GM18517 (cell line): ENCODE results near the gene AP1B1.

Experiments used
- ATAC-seq: cut with Tn5 transposase; IDR thresholded peaks from one replicate; pipeline ENCODE4 v1.9.1; 2021; ENCODE audit warnings: mild to moderate bottlenecking, moderate library complexity; ENCODE audit not compliant: unreplicated experiment

AP1B1 gene

DNA sequence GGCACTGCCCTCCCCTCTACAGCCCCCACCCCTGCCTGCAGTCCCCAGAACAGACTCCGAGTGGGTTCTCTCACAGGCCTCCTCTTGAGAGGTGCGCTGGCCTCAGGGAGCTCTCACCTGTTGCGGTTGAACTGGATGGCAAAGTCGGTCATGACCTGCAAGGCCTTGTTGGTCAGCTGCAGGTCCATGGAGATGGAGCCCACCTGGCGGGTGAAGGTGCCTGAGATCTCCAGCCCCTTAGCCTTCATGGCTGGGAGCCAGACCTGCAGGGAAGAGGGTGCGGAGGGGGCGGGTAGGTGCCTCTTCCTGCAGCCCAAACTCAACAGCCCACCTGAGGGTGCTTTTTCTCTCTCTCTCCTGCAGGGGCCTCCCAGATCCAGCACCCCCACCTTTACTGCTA lies 54.2 kb downstream of the AP1B1 start:
- ATAC-seq, result no peak

DNA sequence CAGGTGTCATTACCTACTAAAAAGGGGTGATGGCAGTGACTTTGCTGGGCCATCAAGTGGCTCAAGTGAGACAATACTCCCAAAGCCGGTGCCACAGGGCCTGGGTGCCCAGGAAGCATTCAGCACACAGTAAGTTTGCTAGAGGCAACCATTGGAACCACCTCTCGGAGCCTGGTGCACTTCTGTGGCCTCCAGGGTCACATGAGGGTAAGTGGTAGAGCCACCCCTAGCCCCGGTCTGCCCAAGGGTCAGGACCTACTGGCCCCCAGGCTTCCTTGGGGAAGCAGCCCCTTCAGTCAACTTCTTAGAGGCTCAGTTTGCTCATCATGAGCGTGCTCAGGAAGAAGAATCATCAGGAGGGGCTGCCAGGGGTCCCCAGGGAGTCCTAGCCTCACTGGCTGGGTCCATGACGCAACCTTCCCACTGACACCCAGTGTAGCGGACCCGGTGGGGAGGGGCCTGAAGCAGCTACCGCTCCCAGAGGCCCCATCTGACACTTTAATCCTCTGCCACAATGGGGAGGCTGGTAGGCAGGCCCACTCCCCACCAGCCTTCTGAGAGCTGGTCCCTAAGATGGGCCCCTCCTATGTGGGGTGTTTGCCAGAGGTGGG lies 55.4 kb downstream of the AP1B1 start:
- ATAC-seq, result no peak

DNA sequence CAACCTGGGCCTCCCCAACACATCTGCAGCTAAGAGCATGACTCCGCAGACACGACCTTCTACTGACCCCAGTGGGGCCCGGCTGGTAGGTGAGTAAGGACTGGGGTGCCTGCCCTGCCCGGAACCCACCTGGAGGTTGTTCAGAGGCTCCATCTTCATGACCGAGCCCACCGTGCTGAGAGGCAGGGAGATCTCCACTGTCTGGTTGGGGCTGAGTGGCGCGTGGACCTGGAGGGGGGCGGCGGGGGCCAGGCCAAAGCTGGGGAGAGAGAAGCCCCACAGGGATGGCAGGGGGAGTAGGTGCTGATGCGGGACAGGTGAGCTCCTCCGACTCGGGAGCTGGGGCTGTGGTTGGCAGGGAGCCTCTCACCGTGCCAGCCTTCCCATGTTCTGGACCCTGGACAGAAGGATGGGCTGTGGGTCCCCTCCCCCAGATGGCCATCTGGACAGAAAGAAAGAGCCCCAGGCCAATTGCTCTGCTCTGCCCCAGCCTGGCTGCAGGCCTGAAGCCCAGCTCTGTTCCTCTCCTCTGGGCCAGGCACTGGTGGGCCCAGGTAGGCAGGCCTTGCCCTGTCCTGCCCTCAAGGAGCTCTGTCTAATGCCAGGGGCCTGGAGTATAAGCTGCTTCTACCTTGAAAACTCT lies 56.6 kb downstream of the AP1B1 start:
- ATAC-seq, result no peak

DNA sequence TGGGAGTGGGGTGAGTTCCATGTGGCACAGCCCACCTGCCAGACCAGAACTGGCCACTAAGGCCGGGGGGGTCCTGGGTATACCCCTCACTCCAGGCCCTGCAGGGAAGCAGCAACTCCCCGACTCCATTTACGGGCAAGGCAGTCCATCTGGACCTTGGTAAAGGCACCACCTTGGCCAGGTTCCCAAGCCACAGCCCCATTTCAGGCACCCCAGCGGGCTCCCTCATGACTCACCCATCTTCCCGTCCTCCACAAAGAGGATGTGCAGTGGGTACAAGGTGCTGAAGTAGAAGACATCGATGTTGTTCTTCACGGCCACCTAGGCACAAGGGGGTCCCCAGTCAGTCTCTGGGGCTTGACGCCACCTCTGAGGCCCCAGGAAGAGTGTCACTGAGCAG lies 57.2 kb downstream of the AP1B1 start:
- ATAC-seq, result no peak

DNA sequence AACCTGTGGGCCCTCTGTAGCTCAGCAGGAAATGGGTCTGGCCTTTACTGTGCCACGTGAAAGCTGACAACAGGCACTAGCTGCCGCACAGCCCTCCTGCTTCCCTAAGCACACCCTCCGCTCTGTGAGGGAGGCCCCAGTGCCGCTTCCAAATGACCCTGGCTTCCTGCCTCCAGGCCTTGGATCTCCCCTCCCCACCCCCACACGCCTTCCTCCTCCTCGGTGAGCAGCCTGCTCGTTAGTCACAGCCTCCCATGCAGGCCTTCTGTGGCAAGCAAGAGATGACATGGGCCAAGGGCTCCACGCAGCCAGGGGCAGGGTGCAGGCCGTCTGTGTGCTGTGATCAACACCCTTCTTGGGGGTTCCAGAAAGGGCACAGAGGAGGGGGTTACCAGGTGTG lies 57.6 kb downstream of the AP1B1 start:
- no peak for ATAC-seq

DNA sequence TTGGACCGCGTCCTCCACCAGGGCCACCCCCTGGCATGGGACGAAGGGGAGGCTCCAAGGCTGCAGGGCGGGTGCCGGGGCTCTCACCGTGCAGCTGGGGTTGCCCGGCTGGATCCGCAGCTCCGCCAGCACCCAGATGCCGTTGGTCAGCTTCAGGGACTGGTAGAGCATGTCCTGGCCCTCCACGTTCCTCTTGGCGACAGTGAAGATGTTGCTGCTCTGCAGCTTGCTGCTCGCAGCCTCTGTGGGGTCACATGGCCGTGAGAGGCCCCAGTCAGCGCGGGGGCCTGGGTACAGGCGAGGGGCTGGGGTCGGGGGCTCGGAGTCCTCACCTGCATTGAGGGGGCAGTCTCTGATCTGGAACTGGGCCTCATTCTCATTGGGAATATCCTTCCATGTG lies 58.1 kb downstream of the AP1B1 start:
- ATAC-seq, result no peak

DNA sequence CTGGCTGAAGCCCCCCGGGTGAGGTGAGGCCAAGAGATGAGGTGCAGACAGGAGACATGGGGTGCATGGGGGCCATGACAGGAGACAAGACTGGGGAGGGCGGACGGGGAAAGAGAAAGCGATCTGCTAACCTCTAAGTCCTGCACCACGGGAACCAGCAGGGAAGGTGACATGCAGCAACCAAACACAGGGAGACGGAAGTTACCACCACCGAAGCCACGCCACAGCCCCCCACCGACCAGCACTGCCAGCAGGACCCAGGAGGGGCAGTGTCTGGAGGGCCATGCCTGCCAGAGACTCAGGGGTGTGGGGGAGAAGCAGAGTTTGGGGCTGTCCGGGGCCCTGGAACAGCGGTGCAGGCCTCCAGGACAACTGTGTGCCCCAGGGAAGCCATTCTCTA lies 58.8 kb downstream of the AP1B1 start:
- no peak for ATAC-seq

DNA sequence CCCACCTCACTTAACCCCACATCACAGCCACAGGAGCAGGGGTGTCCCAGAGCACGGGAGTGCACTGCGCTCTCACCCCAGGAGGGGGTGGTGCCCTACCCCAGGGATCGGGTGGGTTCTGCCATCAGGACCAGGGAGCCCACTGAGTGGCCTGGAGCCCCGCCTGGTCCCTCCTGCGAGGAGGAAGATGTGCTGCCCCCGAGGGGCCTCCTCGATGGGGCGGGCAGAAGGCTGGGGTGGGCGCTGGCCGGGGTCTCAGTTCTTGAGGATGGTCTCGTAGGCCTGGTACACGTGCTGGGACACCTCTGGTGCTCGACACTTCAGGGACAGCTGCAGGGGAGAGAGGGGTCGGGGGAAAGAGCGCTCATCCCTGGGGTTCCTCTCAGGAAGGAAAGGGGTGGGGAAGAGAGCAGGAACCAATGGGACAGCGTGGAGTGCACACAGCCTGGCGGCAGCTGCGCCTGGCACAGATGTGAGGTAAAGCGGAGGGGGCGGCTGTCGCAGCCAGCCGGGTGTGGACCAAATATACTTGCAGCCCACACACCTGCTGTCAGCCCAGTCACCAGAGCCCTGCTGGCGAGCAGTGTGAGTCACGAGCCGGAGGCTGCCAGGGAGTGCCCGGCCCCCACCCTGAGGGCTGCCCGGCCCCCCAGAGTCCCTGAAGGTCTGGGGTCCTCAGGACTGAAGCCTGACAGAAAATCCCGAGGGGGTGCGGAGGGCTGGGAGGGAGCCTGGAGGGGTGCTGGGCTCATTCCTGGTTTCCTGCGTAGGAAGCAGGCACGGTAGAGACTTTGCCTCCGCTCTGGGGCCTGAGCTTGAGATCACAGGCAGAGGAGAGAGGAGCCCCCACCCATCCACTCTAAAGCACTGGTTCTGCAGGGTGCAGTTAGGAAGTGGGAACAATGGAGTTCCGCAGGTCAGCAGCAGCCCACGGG lies 59.5 kb downstream of the AP1B1 start:
- no peak for ATAC-seq

DNA sequence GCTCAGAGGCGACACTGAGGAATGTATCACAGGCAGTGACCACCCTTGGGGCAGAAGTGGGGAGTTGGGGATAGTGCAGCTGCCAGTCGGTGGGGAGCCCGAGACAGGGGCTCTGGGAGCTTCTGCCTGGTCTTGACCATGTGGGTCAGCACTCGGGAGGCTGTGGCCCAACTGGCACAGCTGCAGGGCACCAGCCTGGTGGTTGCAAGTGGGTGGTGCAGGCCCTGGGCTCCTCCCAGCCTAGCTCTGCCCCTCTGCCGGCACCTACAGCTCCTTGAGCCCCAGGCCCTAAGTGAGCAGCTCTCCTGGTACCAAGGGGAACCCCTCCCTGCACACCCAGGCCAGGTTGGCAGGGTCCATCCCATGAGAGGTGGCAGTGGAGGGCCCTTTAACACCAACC lies 60.3 kb downstream of the AP1B1 start:
- no peak for ATAC-seq

DNA sequence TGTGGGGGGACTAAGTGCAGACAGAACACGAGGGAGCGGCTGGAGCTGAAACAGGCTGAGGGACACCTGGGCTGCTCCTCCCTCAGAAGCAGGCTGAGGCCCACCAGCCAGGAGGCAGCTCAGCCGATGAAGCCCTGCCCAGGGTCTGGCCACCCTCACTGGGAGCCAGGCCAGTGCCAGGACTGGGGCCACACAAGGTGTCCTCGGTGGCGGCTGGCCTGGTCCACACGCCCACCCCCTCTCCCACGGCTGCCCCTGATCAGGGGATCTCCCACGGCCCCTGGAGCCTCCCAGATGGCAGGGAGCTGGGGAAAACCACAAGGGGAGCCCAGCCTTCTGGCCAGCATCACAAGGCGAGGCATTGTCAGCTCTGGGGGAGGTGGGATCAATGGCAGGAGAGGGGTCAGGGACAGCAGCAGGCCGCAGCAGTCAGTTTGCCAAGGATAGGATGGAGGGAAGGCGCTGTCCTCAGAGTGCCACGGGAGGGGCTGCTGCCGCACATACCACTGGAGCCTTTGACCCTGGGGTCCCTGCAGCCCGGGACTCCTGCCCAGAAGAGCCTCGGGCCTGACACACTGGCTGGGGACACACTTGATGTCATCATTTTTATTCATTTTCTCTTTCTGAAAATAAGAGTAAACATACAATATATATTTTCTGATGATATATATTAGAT lies 61.1 kb downstream of the AP1B1 start:
- no peak for ATAC-seq

DNA sequence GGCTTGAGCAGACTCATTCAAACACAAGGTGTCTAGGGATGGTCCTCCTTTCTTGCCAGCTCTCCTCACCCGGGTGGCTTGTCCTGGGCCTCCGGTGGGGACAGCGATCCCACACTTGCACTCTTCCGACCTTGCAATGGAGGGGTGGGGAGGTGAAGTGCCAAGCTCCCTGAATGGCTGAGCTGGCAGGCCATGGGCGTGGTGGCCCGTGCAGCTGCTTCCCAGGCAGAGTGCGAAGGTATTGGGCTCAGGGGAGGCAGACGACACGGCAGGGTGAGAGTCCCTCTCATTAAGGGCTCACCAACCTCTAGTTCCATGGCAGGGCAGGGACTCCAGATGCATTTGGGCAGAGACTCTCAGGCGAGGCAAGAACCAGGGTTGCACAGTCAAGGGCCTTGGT lies 61.9 kb downstream of the AP1B1 start:
- no peak for ATAC-seq

DNA sequence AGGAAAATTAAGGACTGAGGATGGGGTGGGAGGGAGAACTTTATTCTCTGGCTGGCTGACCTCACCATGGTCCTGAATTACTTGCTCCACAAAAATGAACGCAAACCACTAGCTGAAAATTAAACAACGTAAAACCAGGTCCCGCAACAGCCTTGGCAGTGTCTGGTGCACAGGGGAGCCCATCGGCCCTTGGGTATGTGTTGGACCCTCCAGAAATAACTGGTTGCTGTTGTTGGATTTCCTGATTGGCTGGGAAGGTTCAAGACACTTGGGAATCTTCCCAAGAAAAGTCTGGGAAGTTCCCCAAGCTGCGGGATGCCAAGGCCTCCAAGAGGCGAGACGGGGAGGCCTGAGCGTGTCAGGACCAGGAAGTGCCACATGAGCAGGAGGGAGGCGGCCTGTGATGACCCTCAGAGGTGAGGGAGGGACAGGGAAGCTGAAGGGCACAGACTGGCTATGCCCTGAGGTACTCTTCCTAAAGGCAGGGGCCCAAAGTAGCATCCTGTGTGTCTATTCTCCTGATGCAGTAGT lies 62.5 kb downstream of the AP1B1 start:
- no peak for ATAC-seq

DNA sequence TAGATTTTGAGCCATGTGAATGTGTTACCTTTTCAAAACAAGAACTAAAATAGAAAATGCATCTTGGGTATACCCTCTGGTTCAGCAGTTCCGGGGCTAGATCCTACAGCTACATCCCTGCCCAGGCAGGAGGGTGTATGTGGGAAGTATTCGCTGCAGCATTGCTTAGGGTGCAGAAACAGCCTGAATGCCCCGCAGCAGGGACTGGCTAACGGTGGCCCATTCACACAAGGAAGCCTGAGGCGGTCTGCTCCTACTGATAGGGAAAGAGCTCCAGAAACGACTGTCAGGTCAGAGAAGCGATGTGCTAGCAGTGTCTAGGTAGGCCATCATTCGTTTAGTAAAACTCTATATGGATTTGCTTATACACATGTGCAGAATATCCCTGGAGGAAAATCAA lies 63.0 kb downstream of the AP1B1 start:
- no peak for ATAC-seq

DNA sequence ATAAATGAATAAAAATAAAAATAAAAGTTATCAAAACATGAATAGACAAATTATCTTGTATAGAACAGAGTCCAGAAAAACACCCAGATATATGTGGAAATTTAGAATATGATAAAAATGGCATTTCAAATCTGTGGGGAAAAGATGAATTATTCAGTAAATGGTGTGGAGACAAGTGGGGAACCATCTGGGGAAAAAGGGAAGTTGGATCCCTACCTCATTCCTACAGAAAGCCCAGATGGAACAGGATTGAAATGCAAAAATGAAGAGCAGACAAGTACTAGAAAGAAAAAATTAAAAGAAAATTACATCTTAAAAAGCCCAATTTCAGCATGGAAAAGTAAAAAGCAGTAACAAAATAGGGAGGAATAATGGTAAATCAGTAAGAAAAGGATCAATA lies 64.7 kb downstream of the AP1B1 start:
- no peak for ATAC-seq

DNA sequence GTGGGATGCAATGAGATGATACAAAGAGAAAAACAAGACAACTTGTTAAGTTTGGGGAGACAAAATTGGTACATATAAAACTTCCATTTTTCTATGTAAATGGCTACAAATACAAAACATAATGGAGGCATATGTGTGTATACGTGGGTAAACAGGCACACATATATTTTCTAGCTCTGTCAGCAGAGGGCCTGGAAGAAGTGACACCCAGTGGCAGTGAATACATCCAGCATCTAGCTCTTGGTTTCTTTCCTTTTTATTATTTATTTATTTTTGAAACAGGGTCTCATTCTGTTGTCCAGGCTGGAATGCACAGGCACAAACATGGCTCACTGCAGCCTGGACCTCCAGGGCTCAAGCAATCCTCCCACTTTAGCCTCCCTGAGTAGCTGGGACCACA lies 67.8 kb downstream of the AP1B1 start:
- no peak for ATAC-seq

DNA sequence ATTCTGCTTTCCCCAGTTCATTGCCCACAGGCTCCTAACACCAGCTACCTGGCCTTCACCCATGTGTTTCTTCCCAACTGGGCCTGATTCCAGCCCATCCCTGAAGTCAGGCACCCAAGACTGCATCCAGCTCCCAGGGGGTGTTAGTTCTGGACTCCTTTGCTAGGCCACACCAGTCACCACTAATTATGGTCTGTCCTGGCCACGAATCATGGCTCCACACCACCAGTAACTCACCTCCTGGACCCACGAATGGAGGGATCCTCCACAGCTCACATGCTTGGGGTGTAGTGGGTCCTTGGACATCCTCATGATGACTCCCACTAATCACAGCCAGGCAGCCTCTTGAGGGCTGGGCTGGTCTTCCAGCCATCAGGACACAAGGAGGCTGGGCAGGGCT lies 69.3 kb downstream of the AP1B1 start:
- no peak for ATAC-seq

DNA sequence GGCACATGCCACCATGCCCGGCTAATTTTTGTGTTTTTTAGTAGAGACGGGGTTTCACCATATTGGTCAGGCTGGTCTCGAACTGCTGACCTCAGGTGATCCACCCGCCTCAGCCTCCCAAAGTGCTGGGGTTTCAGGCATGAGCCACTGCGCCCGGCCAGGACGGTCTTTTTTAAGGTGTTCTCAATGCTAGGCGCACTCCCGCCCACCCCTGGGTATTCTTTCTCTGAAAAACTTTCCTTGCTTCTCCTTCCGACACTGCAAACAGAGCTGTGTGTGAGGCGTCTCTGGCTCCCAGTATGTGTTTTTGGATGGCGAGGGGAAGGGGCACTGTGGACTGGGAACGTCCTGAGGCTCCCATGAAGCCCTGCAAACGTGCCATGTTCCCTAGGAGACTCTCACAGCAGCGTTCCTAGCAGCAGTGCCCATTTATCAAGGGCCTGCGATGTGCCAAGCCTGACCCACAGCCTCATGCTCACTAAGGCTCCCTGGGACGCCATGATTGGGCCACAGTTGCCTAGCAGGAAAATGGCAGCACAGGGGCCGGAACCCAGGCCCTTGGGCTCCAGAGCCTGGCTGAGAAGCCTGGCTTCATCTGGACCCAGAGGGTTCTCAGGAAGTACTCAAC lies 70.4 kb downstream of the AP1B1 start:
- no peak for ATAC-seq

DNA sequence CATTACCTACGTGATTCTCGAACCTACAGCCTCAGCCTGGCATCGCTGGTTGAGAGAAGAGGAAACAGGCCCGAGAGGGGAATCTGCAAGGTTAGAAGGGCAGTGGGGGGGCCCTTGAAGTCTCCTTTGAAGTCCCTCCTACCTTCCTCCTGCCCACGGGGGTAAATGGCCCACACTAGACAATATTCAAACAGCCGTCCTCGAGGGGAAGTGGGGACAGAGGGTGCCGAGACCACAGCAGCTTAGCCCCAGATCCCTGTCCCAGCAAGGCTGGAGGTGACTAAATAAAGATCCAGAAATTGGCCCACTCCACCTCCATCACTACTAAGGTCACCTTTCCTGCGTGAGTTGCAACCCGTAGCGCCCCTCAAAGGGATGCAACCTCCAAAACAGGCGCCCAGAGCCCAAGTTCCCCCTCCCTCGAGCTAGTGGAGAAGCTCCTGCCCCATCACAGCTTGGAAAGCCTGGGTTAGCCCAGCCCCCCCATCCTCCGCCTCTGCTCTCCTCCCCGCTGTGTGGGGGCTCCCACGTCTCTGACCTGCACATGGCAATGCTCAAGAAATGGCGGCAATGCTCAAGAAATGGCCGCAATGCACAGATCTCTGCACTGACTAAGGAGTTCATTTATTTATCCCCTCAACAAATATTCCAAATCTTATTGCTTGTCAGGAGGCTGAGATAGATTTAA lies 72.1 kb downstream of the AP1B1 start:
- no peak for ATAC-seq

DNA sequence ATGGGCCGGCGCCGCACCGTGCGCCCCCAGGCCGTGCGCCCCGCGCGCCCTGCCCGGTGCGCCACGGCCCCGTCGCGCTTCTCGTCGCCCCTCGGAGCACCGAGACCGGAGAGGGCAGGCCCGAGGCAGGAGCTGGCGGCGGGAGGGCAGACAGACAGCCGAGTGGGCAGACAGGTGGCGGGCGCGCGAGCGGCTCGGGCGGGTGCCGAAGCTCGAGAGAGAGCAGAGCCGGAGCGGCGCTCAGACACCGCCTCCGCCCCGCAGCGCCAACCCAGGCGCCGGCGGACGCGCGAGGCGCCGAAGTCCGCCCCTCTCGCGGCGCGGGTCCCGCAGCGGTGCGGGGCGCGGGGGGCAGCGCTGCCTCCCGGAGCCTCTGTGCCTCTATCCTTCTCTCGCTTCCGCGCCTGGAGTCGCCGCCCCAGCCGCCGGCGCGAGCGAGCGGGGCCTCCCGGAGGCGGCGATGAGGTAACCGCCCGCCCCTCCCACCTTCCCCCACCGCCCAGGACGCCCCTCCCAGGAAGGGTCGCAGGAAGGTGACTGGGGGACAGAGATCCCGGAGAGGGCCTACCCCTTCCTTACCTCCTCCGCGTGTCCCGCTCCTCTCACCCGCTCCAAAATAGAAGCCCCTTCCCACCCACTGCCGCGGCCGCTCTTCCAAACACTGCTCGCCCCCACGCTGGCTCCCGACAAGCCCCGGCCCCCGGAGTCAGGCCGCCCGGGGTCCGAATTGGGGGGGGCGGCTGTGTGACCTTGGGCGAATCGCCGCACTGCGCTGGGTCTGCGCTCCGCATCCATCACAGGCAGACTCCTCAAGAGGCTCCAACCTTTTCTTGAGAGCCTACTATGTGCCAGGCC lies 72.9 kb downstream of the AP1B1 start, which contains the start of gene RASL10A:
Gene RASL10A, minus strand, starts transcription at position 412 of the 855 bp plus-strand sequence. CDS start 451 bp downstream, outside the sequence.
- no peak for ATAC-seq
